ENCODE measurements around the gene PTH1R. TPM values are rescaled to one million over a fixed set of nuclear protein-coding genes. Genes with fewer than 3 reads are reported as not detected.

PTH1R gene
- total RNA-seq, 1 donor from 2014 or later, result not detected

- Histone ChIP-seq H3K9me3 (ENCODE audit: low read depth) (no peaks in the 10 kb centered on the region), H3K9ac (no peak overlapping the region), H3K27me3 (peaks cover 65% of the 10 kb centered on the region), H3K4me1 (peaks cover 6% of the 10 kb centered on the region), H3K4me2 (no peak overlapping the region), H3K27ac (no peak overlapping the region), H2AFZ (replicated peaks) (no peak overlapping the region), H3K36me3 (no peaks in the 10 kb centered on the region), H3F3A (ENCODE audit: low read depth) (no peaks in the 10 kb centered on the region), H3K4me3 (no peak overlapping the region), H3K79me2 (ENCODE audit: low read depth) (no peaks in the 10 kb centered on the region), H4K20me1 (ENCODE audit: low read depth) (no peaks in the 10 kb centered on the region)
- Mint-ChIP-seq H3K4me3 (no peak overlapping the region), H3K36me3 (no peaks in the 10 kb centered on the region), H3K27me3 (ENCODE audit: insufficient read depth, low read depth) (peaks cover 14% of the 10 kb centered on the region), H3K4me1 (peaks cover 19% of the 10 kb centered on the region), H3K9me3 (no peaks in the 10 kb centered on the region), H3K27ac (no peak overlapping the region)
- no peak for TF ChIP-seq EZH2 (IDR thresholded peaks at IDR 0.05)
- no peak for TF ChIP-seq CTCF (IDR thresholded peaks at IDR 0.05)
- no peak for TF ChIP-seq EZH2phosphoT487 (IDR thresholded peaks at IDR 0.05)
- no peak for DNase-seq (ENCODE audit: low spot score)
Observed at GRCh38 chr3:46896386-46896785, 18.9 kb downstream of the PTH1R start.

GRCh38 chr3:46897031-46897430 is 19.5 kb downstream of the PTH1R start:
- no peak overlapping the region for H3K27ac Mint-ChIP-seq
- TF ChIP-seq EZH2phosphoT487 (IDR thresholded peaks at IDR 0.05) (no peak), EZH2 (IDR thresholded peaks at IDR 0.05) (no peak), CTCF (IDR thresholded peaks at IDR 0.05) (no peak)
- H3K4me3 Mint-ChIP-seq, result no peak overlapping the region
- peaks cover 58% of the 10 kb centered on the region for H3K27me3 ChIP-seq
- H3K27me3 Mint-ChIP-seq (ENCODE audit: insufficient read depth, low read depth), result peaks cover 15% of the 10 kb centered on the region
- H3K36me3 ChIP-seq, result no peaks in the 10 kb centered on the region
- H3K9me3 ChIP-seq (ENCODE audit: low read depth), result no peaks in the 10 kb centered on the region
- H2AFZ ChIP-seq (replicated peaks), result no peak overlapping the region
- peaks cover 6% of the 10 kb centered on the region for H3K4me1 ChIP-seq
- peaks cover 13% of the 10 kb centered on the region for H3K4me1 Mint-ChIP-seq
- no peak overlapping the region for H3K4me2 ChIP-seq
- H3K9ac ChIP-seq, result no peak overlapping the region
- H3K36me3 Mint-ChIP-seq, result no peaks in the 10 kb centered on the region
- H3F3A ChIP-seq (ENCODE audit: low read depth), result no peaks in the 10 kb centered on the region
- no peaks in the 10 kb centered on the region for H4K20me1 ChIP-seq (ENCODE audit: low read depth)
- no peaks in the 10 kb centered on the region for H3K9me3 Mint-ChIP-seq
- no peak overlapping the region for H3K4me3 ChIP-seq
- DNase-seq (ENCODE audit: low spot score), result no peak
- H3K27ac ChIP-seq, result no peak overlapping the region
- no peaks in the 10 kb centered on the region for H3K79me2 ChIP-seq (ENCODE audit: low read depth)

- TF ChIP-seq EZH2phosphoT487 (IDR thresholded peaks at IDR 0.05) (no peak), CTCF (IDR thresholded peaks at IDR 0.05) (no peak), EZH2 (IDR thresholded peaks at IDR 0.05) (no peak)
- H4K20me1 ChIP-seq (ENCODE audit: low read depth), result no peaks in the 10 kb centered on the region
- H3K36me3 Mint-ChIP-seq, result no peaks in the 10 kb centered on the region
- H3K4me3 Mint-ChIP-seq, result no peak overlapping the region
- H3K4me1 ChIP-seq, result peaks cover 6% of the 10 kb centered on the region
- H3K9me3 ChIP-seq (ENCODE audit: low read depth), result no peaks in the 10 kb centered on the region
- H3K9ac ChIP-seq, result no peak overlapping the region
- H2AFZ ChIP-seq (replicated peaks), result no peak overlapping the region
- H3K4me1 Mint-ChIP-seq, result peaks cover 6% of the 10 kb centered on the region
- no peak overlapping the region for H3K4me2 ChIP-seq
- H3K4me3 ChIP-seq, result no peak overlapping the region
- H3K36me3 ChIP-seq, result no peaks in the 10 kb centered on the region
- peaks cover 15% of the 10 kb centered on the region for H3K27me3 Mint-ChIP-seq (ENCODE audit: insufficient read depth, low read depth)
- no peak overlapping the region for H3K27ac ChIP-seq
- DNase-seq (ENCODE audit: low spot score), result no peak
- no peaks in the 10 kb centered on the region for H3K79me2 ChIP-seq (ENCODE audit: low read depth)
- no peaks in the 10 kb centered on the region for H3K9me3 Mint-ChIP-seq
- H3K27ac Mint-ChIP-seq, result no peak overlapping the region
- H3F3A ChIP-seq (ENCODE audit: low read depth), result no peaks in the 10 kb centered on the region
- peaks cover 52% of the 10 kb centered on the region for H3K27me3 ChIP-seq
Observed at GRCh38 chr3:46897829-46898320, 20.4 kb downstream of the PTH1R start.

Measured in neural progenitor cell (in vitro differentiated cells).